NOMO-1 treated with dmso at 0.1 percent for 144 hours (cell line): ENCODE results near the gene MYD88.

ENCODE experiments used
- DNase-seq: peaks from one replicate; lab custom pipeline; 2025; ENCODE audit not compliant: unreplicated experiment; lab: John Stamatoyannopoulos, UW

Gene MYD88

DNA sequence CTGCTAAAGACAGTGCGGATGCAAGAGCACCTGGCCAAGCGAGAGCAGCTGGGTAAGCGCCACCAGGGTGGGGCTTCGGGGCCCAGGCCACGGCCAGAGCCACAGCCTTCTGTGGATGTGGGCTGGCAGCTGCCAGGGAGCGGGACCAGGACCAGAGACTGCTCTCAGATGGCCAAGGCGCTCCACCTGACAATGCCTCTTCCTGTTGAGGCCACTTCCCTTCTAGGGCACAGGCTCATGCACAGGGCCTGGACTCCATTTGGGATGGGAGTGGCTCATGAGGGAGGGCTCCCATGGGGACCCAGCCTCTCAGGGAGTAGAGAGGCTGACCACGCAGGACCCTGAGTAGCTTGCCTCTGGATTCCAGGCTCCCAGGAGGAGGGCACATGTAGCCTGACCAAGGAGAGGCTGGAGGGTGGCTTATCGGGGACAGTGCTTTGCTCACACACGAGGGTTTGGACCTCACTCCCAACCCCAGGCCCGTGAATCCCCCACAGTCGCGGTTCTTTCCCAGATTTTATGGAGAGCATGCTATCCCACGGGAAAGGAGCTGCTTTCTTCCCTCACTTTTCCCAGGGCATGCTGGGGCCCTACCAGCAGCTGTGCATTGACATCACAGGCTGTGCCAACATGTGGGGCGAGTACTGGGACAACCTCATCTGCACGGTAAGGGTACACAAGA, 26.6 kb upstream of the MYD88 start:
- no peak for DNase-seq

DNA sequence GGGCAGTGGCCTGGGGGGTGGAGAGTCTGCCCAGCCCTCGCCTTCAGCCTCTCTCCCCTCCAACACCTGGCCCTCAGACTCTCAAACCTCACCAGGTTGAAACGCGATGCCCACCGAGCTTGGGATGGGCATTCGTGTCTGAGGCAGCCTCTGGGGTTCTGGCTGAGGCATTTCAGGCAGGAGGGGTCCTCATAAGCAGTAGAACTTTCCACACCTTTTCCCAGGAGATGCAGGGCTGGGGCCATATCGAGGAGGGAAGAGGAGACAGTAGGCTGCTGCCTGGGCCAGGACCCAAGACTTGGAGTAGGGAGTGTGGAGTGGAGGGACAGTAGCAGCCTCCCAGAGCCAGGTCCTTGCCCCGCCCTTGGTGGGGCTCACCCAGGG, 26.1 kb upstream of the MYD88 start:
- no peak for DNase-seq

DNA sequence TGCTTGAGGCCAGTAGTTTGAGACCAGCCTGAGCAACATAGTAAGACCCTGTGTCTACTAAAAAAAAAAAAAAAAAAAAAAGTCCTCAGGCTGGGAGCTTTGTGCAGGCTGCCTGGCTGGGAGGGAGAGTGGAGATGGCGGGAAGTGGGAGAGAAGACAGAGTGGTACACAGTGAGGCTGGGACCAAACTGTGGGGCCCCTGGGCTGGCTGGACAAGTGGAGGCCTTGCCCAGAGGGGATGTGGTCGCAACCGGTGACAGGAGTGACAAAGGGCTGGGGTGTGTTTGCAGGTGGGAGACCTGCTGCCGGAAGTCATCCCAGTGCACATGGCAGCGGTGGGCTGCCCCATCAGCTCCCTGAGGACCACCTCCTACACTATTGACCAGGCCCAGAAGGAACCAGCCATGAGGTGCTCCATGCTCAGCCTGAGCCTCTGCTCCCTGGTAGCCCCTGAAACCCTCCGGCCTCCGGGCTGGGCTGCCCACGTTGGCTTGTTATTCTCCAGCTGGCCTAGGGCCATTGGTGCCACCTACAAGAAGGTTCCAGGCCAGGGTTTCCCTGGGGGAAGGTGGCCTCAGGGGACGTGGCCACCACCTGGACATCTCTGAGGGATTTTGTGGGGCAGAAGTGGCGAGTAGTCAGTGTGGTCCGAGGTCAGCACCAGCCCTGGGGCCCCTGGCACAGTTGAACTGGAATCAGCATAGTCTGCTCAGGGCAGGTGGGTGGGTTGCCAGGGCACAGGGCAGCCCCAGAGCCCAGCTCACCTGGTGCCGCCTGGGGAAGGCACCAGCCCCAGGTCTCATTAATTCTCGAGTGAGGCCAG, 24.2 kb upstream of the MYD88 start:
- DNase-seq: no peak

DNA sequence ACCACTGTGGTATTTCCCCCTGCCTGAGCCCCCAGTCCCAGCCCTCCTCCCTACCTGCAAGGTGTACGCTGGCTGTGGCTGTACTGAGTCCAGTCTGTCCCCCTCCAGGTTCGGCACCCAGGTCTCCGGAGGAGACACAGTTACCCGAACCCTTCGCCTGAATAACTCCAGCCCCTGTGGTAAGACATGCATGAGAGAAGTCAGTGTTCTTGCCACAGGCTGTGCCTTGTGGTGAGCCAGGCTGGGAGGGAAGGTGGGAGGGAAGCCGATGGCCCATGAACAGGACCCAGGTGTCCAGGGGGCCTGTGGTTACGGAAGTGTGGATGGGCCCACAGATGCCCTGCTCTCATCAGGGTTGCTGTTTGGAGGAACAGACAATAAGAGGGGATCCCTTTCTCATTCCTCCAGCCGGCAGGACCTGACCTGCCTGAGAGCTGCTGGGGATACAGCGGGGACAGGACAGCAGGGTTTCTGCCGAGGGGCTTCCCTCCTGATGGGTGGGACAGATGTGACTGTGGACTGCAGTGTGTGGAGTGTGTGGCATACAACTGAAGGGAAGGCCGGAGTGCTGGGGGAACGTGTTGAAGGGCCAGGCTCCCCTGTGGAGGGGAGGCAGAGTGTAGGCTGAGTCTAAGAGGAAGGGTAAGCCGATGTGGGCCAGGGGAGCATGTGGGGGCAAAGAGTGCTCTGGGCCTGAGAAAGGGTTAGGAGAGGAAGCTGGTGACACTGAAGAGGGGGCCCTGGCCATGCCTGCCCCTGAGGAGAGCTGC, 23.4 kb upstream of the MYD88 start:
- DNase-seq: no peak

DNA sequence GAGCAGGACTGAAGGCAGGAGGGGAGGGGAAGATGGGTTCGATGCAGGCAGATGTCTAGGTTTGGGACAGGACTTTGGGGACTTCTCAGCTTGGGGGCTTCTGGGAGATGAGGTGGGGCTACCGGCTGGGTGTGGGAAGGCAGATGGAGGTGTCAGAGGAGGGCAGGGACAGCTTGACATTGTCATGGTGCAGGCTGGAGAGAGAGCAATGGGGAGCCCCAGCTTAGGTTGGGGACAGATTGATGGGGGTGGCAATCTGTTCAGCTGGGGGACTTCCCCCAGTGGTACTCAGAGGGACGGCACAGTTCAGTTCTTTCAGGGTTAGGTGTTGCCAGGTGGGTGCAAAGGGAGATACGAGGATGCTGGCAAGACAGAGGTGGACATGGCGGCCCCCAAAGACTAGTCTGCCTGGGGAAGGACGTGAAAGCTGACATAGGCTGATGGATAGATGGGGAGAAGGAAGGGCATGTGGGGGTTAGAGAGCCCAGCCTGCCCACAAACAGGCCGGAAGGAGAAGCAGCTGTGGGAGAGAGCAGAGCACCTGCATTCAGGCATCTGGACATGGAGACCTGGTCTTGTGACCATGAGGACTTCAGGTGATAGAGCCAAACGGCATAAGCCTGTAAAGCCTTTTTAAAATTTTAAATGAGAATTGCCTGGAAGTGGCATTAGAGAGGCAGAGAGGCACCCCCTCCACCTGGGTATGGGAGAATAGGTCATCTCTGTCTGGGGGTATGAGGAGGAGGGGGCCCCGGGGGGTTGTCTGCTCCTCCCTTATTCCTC, 22.6 kb upstream of the MYD88 start:
- DNase-seq: no peak

DNA sequence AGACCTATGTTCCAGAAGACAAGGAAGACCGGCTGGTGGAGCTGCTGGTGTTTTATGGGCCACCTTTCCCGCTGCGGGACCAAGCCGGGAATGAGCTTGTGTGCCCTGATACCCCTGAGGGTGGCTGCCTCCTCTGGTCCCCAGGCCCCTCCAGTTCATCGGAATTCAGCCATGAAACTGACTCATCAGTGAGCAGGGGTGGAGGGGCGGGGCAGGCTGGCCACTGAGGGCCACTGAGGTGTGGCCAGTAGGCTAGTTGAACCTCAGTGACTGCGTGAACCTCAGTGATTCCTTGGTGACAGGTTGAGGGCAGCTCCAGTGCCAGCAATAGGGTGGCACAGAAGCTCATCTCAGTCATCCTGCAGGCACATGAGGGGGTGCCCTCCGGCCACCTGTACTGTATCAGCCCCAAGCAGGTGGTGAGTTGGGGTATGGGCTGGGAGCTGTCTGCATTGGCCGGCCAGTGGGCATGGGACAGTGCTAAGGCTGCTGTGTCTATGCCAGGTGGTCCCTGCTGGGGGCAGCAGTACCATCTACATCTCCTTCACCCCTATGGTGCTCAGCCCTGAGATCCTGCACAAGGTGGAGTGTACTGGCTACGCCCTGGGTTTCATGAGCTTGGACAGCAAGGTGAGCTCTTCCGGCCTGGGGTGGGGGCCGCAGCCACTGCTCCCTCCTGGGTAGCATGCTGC, 21.8 kb upstream of the MYD88 start:
- no peak for DNase-seq

DNA sequence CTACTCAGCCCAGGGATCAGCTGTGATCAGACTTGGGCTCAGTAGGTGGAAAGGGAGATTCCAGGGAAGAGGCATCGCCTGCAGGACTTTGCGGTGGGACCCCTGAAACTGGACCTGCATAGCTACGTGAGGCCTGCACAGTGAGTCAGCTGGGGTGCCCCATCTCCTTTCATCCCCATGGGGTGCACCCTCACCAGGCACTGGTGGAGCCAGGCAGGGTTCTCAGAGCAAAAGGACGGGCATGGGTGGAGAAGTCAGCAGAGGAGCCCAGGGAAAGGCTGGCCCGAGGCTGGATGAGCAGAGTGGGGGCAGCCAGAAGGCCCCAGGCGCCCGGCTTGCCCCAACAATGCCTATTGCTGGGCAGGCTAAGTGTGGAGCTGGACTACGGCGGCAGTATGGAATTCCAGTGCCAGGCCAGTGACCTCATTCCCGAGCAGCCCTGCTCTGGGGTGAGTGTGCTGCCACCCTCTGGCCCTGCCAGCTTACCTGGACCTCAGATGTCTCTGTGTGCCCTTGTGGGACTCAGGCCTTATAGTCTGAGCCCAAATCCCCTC, 21.2 kb upstream of the MYD88 start:
- no peak for DNase-seq

DNA sequence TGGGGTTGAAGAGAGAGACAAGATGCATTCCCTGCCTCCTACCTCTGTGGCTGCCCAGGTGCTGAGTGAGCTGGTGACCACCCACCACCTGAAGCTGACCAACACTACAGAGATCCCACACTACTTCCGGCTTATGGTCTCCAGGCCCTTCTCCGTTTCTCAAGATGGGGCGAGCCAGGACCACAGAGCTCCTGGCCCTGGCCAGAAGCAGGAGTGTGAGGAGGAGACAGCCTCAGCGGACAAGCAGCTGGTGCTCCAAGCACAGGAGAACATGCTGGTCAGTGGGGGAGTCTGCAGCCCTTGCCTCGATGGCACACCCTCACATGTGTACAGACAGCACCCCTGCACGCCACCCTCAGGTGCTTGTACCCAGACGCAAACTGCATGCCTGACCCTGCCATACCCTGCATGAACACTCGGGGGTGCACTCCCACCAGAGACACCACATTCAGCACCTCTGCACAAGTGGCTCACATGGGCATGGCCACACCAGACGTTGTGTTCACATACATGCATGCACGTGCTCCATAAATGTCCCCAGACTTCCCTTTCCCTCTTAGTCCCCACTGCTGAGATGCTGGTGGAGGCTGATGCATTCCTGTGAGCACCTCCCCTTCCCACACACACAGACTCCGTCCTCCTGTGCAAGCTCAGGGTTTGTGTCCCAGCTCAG, 20.6 kb upstream of the MYD88 start:
- peak; percentile 41 for DNase-seq

DNA sequence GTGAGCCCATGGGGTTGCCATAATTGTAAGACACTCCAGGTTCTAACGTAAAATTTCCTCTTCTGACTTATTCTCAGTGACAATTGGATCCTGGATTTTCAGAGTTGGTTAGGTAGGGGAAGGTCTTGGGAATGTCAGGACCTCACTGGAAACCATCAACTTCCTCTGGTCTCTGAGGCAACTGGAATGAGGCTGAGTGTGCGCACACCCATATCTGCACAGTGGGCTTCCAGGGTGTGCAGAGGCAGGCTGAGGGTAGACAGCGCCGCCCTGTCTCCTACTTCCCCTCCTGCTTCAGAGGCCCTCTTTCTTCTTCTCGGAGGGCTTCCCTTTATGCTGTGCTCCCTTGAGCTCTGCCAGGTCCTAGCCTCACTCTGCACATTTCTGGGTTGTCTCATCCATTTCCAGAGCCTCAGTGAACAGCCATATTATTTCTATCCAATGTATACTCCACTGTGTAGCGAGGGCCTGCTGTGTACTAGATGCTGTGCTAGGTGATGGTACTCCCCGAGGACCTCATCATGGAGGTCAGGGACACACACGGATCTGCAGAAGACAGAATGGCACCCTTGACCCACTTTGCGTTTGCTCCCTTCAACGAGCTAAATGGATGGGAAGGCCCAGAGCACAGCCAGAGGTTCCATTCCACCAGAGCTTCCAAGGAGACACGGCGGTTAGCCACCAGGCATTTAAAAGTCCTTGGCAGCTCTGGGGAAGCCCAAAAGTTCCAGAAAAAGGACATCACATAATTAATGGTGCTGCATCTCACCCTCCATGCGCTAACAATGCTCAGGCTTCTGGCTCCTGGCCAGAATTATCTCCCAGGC, 19.8 kb upstream of the MYD88 start:
- no peak for DNase-seq

DNA sequence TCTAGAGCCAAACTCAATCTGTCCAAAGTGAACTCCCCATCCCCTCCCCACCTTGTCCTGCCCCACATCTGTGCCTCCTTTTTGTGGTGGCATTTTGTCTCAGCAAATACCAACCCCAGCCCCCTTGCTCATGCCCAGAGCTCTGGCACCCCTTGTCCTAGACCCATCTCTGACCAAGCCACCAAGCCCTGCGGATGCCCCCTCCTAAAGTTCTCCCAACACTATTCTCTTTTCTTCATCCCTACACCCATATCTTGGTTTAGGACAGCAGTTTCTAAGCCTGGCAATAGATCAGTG, 19.3 kb upstream of the MYD88 start:
- no peak for DNase-seq

DNA sequence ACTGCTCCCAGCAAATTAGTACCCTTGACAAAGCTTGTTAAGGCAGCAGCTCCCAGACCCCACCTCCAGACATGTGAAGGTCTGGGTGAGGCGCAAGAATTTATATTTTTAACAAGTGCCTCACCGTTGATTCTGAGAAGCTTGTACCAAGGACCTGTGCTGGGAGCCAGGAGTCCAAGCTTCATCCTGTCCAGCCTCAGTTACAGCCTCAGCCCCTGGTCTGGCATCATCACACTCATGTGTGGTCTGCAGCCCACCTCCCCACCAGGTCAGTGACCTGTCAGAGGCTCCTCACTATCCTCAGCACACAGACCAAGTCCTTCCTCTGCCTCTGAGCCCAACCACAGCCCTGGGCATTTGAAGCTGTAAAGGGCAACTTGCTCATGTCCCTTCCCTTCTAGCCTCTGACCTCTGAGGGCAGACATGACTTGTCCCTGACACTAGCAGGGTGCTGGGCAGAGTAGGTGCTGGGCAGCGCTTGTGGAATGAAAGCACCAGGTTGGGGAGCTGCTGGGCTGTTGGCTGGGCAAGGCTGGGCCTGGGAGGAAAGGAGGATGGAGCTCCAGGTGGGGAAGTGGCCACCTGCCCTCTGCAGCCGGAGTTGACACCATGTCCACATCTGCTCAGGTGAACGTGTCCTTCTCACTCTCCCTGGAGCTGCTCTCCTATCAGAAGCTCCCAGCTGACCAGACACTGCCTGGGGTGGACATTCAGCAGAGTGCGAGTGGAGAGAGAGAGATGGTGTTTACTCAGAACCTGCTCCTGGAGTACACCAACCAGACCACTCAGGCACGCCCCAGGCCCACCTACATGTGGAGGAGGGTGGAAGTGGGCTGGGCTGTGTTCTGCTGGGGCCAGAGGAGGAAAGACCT, 18.4 kb upstream of the MYD88 start:
- no peak for DNase-seq

DNA sequence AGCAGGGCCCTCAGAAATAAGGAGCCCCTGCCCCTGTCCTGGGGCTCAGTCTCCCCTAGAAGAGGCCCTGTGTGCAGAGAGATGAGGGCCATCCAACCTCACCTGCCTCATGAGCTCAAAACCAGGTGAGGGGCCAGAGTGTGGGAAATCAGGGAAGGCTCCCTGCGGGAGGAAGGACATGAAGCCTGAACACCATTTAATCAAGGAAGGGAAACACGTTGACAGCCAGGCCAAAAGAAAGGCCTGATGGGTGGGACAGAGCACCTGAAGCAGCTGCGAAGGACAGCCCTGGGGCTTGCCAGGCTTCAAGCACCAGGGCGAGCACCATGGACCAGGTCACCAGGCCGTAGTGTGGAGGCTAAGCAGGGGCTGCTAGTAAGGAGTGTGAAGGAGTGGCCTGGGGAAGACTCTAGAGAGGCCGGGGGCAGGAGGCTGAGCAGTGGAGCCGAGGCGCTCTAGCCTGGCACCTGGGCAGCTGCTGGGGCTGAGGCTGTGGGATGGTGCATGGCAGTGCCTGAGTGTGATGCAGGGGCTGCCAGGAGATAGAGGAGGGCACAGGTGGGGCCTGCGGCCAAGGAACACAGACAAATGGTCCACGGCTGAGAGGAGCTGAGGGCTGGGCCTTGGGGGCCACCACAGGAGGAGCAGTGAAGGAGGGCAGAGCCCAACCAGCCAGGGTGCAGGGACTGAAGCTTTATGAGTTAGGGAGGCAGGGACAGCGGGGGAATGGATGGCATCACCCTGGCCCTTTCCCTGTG, 17.6 kb upstream of the MYD88 start:
- no peak for DNase-seq

DNA sequence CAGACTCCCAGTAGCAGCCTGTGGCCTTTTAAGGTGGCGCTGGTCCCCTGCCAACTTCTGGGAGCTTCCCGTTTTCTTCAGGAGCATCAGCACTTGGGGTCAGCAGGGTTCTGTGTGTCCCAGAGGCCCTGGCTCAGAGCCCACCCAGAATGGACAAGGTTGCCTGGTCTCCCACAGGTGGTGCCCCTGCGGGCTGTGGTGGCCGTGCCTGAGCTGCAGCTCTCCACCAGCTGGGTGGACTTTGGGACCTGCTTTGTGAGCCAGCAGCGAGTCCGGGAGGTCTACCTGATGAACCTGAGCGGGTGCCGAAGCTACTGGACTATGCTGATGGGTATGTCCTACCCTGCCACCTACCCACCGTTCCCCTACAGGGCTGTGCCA, 17.0 kb upstream of the MYD88 start:
- no peak for DNase-seq

DNA sequence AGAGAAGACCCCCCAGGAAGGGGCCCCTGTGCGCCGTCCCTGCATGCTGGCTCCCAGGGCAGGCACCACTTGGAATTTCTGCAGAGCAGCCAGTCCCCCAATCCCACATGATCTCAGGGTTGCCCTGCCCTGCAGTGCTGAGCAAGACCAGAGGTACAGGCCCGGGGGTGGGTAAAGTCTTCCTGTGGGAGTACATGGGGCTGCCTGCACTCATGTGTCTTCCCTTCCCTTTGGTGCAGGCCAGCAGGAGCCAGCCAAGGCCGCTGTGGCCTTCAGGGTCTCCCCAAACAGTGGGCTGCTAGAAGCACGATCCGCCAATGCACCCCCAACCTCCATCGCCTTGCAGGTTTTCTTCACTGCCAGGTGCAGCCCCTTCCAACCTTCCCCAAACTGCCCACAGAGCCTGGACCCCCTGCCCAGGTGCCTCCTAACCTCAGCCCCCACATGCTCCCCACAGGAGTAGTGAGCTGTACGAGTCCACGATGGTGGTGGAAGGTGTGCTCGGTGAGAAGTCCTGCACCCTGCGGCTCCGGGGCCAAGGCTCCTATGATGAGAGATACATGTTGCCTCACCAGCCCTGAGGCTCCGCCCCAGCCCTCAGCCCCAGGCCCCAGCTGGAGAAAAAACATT, 16.5 kb upstream of the MYD88 start:
- no peak for DNase-seq

DNA sequence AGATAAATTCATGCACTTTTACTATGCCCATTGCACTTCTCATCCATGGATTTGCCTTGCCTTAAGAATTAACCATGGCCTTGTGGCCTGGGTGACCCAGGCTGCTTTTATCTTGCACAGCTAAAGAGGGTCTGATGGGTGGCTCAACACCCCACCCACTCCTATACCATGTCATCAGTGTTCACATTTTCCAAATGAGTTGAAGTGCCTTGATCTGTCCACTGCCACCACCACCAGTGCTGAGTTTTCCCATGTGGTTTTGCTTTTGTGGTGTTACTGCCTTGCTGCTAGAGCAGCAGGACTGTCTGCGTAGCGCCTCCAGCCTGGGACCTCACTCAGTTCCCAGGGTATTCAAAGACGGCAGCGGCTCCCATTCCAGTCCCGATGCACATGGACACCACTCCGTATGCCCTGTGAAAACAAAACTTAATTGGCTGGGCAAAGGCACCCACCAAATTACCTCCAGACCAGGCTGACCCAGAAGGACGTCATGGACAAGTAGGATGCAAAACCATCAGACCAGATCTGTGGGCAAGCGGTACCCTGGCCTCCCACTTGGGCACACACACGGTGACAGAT, 15.7 kb upstream of the MYD88 start:
- DNase-seq: no peak

DNA sequence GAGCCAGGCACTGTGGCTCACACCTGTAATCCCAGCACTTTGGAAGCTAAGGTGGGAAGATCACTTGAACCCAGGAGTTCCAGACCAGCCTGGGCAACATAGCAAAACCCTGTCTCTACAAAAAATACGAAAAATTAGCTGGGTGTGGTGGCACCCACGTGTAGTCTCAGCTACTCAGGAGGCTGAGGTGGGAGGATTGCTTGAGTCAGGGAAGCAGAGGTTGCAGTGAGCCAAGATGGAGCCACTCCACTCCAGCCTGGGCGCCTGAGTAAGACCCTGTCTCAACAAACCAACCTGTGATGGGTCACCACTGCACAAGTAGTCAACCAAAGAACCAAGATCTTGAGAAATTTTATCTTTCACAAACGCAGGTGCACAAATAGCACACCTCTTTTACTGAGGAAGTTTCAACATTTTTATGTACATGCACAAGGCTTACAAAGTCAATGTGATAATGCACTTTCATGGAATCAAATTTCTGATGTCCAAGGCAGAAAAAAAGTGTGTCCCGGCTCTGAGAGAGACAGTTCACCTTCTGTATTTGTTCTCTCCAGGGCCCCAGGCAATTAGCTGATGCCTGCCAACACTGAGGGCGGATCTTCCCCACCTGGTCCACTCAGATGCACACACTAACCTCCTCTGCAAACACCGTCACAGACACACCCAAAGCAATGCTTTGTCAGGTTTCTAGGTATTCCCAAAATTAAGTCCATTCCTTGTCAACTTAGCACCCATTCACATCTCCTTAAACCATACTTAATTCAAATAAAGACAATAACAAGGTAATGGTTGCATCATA, 13.9 kb upstream of the MYD88 start:
- no peak for DNase-seq
